A204.1 (cell line): ENCODE results near the gene IKZF5.

Source experiments
- FAIRE-seq: peaks from 2 replicates; lab custom pipeline; 2012; peaks lifted over from hg19 to GRCh38; lab: Jason Lieb, UNC

IKZF5 gene

GRCh38 chr10:122980209-122981065 lies 28.2 kb downstream of the IKZF5 start, which contains the start of gene PSTK:
Gene PSTK (plus strand): TSS chr10:122980401. CDS start chr10:122980480, 79 bp downstream.
- no peak for FAIRE-seq

DNA sequence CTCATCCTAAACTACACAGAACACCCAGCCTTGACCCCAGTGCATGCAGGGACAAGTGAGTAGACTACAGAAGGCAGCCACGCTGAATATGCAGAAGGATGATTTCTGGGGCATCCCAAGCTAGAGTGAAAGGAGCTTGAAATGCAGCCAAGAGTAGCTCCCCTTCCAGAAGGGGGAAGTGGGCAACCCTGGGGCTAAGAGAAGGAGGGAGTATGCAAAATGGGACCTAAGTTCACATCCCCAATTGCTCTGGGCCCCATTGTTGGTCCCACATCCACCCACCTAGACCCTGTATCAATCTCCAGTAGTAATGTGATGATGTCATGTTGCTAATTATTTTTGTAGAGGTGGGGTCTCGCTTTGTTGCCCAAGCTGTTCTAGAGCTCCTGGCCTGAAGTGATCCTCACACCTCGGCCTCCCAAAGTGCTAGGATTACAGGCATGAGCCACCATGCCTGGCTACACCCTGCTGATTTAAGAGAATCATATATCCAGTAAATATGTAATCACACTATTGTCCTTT lies 34.0 kb downstream of the IKZF5 start:
- FAIRE-seq = no peak

- no peak for FAIRE-seq
Measured at GRCh38 chr10:122974023-122974422, 34.6 kb downstream of the IKZF5 start.

GRCh38 chr10:122968698-122969097 lies 39.9 kb downstream of the IKZF5 start:
- no peak for FAIRE-seq

GRCh38 chr10:122966879-122967278 lies 41.7 kb downstream of the IKZF5 start:
- FAIRE-seq = no peak

DNA sequence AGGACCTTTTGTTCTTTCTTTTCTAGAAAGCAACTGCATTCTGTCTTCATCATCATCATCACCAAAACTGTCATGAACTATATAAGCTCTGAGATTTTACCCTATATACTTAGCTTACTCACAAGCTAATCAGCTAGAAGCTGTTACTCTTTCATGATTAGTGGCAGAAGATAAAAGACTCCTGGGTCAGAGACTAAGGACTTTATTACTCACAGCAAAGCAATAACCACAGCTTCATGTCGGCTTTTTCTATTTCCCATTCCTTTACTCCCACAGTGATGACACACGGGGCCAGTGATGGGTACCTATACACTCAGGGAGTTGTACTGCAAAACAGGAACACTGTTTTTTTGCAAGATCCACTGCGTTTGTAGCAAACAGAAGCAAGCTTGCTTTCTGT lies 46.2 kb downstream of the IKZF5 start:
- no peak for FAIRE-seq

- FAIRE-seq = no peak
Measured at GRCh38 chr10:122957474-122957873, 51.1 kb downstream of the IKZF5 start.

DNA sequence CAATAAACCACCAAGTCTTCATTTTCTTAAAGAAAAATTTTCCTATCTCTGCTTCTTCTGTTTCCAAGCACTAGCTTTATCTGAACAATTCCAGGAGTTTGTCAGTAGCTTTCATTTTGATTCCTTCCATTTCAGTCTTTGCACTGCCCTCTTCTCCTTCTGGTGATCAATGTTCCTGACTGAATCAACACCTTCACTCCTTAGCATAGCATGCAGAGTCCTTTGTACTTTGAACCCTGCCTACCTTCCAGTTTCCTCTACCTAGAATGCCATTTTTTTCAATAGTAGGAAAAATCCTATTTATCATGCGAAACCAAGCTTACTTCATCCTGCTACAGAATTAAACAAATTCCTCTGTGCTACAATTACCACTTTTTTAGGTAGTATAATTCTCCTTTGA lies 52.7 kb downstream of the IKZF5 start:
- FAIRE-seq = no peak

DNA sequence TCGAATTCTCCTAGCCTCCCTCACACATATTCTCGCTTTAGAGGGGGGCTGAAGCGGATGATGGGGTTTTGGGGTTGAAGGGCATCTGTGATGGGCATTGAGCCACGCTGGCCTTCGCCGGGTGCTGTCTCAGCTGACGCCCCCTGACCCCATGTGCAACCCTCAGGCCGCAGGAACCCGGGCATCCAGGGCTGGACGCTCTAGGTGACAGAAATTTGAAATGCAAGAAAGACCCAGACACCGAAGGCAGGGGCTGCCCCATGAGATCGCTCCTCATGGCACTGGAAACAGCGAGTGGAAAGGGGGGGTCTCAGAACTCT lies 53.9 kb downstream of the IKZF5 start:
- no peak for FAIRE-seq

GRCh38 chr10:122953902-122954730 lies 54.5 kb downstream of the IKZF5 start, which contains the start of gene C10orf88:
Gene C10orf88 (minus strand): TSS chr10:122954227. CDS start chr10:122954178, 49 bp downstream.
- FAIRE-seq = peak; percentile 80

DNA sequence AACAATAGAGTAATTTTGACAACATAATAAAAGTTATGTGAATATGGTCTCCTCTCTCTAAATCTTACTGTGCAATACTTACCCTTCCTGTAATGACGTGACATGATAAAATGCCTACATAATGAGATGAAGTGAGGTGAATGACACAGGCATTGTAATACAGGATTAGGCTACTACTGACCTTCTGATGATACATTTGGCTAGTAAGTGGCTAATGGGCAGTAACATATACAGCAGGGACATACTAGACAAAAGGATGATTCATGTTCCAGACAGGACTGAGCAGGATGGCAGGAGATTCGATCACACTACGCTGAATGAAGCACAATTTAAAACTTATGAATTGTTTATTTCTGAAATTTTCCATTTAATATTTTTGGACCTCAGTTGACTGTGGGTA lies 59.3 kb downstream of the IKZF5 start:
- FAIRE-seq = no peak
